ENCODE measurements around the gene RGS7.

- TF ChIP-seq, protein P1, sequence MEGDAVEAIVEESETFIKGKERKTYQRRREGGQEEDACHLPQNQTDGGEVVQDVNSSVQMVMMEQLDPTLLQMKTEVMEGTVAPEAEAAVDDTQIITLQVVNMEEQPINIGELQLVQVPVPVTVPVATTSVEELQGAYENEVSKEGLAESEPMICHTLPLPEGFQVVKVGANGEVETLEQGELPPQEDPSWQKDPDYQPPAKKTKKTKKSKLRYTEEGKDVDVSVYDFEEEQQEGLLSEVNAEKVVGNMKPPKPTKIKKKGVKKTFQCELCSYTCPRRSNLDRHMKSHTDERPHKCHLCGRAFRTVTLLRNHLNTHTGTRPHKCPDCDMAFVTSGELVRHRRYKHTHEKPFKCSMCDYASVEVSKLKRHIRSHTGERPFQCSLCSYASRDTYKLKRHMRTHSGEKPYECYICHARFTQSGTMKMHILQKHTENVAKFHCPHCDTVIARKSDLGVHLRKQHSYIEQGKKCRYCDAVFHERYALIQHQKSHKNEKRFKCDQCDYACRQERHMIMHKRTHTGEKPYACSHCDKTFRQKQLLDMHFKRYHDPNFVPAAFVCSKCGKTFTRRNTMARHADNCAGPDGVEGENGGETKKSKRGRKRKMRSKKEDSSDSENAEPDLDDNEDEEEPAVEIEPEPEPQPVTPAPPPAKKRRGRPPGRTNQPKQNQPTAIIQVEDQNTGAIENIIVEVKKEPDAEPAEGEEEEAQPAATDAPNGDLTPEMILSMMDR (conservative IDR thresholded peaks at IDR 0.05 in 1 of 2, IDR thresholded peaks at IDR 0.05 in 1 of 2; ENCODE audit: extremely low read depth in 1 of 2, insufficient read depth in 1 of 2, low read depth in 1 of 2, low read length in 2 of 2): no peak
- no peak for TF ChIP-seq EZH2 (IDR thresholded peaks at IDR 0.05; ENCODE audit: borderline replicate concordance, low read length)
Observed at GRCh38 chr1:241096982-241097381, 260.0 kb downstream of the RGS7 start.

Measured in mammary epithelial cell (primary cell).